Glutamatergic neuron (in vitro differentiated cells): ENCODE results near the gene SMIM17. TPM values are rescaled to one million over a fixed set of nuclear protein-coding genes. Genes with fewer than 3 reads are reported as not detected.
A peak's percentile ranks its signal among the peaks of the same experiment; 100 is the strongest.

Source experiments
- DNase-seq: peaks from one replicate; pipeline ENCODE4 v3.0.0; 2022
- H3K27ac Mint-ChIP-seq: one replicate; pipeline ENCODE4 v1.8.0; 2020; ENCODE audit warnings: mild to moderate bottlenecking, mixed read lengths, inconsistent platforms; ENCODE audit not compliant: unreplicated experiment
- H3K27me3 Mint-ChIP-seq: one replicate; pipeline ENCODE4 v1.8.0; 2020; ENCODE audit warnings: mild to moderate bottlenecking, moderate library complexity, mixed read lengths, inconsistent platforms; ENCODE audit not compliant: unreplicated experiment
- H3K36me3 Mint-ChIP-seq: one replicate; pipeline ENCODE4 v1.8.0; 2020; ENCODE audit warnings: mild to moderate bottlenecking, mixed read lengths, inconsistent platforms; ENCODE audit not compliant: unreplicated experiment
- H3K4me1 Mint-ChIP-seq: one replicate; pipeline ENCODE4 v1.8.0; 2020; ENCODE audit warnings: mild to moderate bottlenecking, low read depth, mixed read lengths, inconsistent platforms; ENCODE audit not compliant: unreplicated experiment
- H3K4me3 Mint-ChIP-seq: one replicate; pipeline ENCODE4 v1.8.0; 2020; ENCODE audit warnings: mild to moderate bottlenecking, mixed read lengths, inconsistent platforms; ENCODE audit not compliant: unreplicated experiment
- H3K9me3 Mint-ChIP-seq: one replicate; pipeline ENCODE4 v1.8.0; 2020; ENCODE audit warnings: mild to moderate bottlenecking, moderate library complexity, mixed read lengths, inconsistent platforms; ENCODE audit not compliant: unreplicated experiment
- CTCF ChIP-seq: fragments of 200-600 bp; sonication (generic); IDR thresholded peaks from one replicate; pipeline ENCODE4 v1.5.0; 2021; ENCODE audit not compliant: partially characterized antibody, unreplicated experiment
- total RNA-seq: library from RNA; stranded (reverse); fragmentation: NEBNext Ultra II Directional; extraction: Animal tissue kit (Norgen Biotek cat#: 25700); gene quantifications from one replicate; pipeline ENCODE4 v1.2.1, GENCODE V29; 2021; ENCODE audit not compliant: unreplicated experiment

SMIM17 gene
- total RNA-seq, 1 donor from 2014 or later = 2.7 TPM

- Mint-ChIP-seq H3K9me3 (peaks cover 11% of the 10 kb centered on the region), H3K36me3 (peaks cover 10% of the 10 kb centered on the region), H3K4me3 (no peak overlapping the region), H3K4me1 (no peaks in the 10 kb centered on the region), H3K27me3 (peaks cover 11% of the 10 kb centered on the region), H3K27ac (no peak overlapping the region)
- no peak for DNase-seq
- TF ChIP-seq CTCF = no peak
Observed at GRCh38 chr19:56664511-56664910, 21.6 kb downstream of the SMIM17 start.

- no peak overlapping the region for H3K4me3 Mint-ChIP-seq
- TF ChIP-seq CTCF = no peak
- H3K27ac Mint-ChIP-seq = no peak overlapping the region
- H3K9me3 Mint-ChIP-seq = peaks cover 7% of the 10 kb centered on the region
- peaks cover 6% of the 10 kb centered on the region for H3K36me3 Mint-ChIP-seq
- DNase-seq = no peak
- peaks cover 2% of the 10 kb centered on the region for H3K4me1 Mint-ChIP-seq
- peaks cover 14% of the 10 kb centered on the region for H3K27me3 Mint-ChIP-seq
Observed at GRCh38 chr19:56667311-56667870, 24.4 kb downstream of the SMIM17 start.

- H3K27ac Mint-ChIP-seq = no peak overlapping the region
- H3K9me3 Mint-ChIP-seq = peaks cover 9% of the 10 kb centered on the region
- no peak for DNase-seq
Observed at GRCh38 chr19:56668676-56669075, 25.7 kb downstream of the SMIM17 start.

GRCh38 chr19:56670401-56670960, 27.5 kb downstream of the SMIM17 start:
- Mint-ChIP-seq H3K4me3 (peak overlapping the region; percentile 90), H3K9me3 (peaks cover 7% of the 10 kb centered on the region), H3K4me1 (peaks cover 2% of the 10 kb centered on the region), H3K27ac (peak overlapping the region; percentile 43), H3K27me3 (peaks cover 14% of the 10 kb centered on the region), H3K36me3 (peaks cover 3% of the 10 kb centered on the region)
- no peak for TF ChIP-seq CTCF
- DNase-seq = no peak

More at GRCh38 chr19:56668676-56669075, 25.7 kb downstream of the SMIM17 start:
- TF ChIP-seq CTCF = no peak
- Mint-ChIP-seq H3K4me3 (no peak overlapping the region), H3K27me3 (peaks cover 14% of the 10 kb centered on the region), H3K36me3 (peaks cover 3% of the 10 kb centered on the region), H3K4me1 (peaks cover 2% of the 10 kb centered on the region)

- H3K4me1 Mint-ChIP-seq = peaks cover 2% of the 10 kb centered on the region
- H3K27me3 Mint-ChIP-seq = peaks cover 14% of the 10 kb centered on the region
- peak overlapping the region; percentile 90 for H3K4me3 Mint-ChIP-seq
- H3K9me3 Mint-ChIP-seq = peaks cover 7% of the 10 kb centered on the region
- peaks cover 3% of the 10 kb centered on the region for H3K36me3 Mint-ChIP-seq
- no peak for TF ChIP-seq CTCF
- DNase-seq = no peak
- H3K27ac Mint-ChIP-seq = peak overlapping the region; percentile 59
Observed at GRCh38 chr19:56670961-56671612, 28.1 kb downstream of the SMIM17 start.
